Stimulated activated CD8-positive, alpha-beta memory T cell treated with anti-CD3 and anti-CD28 coated beads, Interleukin-2, amount 100 ng/mL, for 1 hour (primary cell): ENCODE measurements around the gene GRID2.
"Not testable (repeated sequence)": the region's sequence is repeated elsewhere in the genome, so short reads cannot be mapped to it uniquely, and the experiment has no call there.

Experiments used
- DNase-seq, 2 donors: peaks; one replicate each; pipeline ENCODE4 v3.0.0-alpha.2; 2020; ENCODE audit warnings: low read depth in 2 of 2

Gene GRID2

DNA sequence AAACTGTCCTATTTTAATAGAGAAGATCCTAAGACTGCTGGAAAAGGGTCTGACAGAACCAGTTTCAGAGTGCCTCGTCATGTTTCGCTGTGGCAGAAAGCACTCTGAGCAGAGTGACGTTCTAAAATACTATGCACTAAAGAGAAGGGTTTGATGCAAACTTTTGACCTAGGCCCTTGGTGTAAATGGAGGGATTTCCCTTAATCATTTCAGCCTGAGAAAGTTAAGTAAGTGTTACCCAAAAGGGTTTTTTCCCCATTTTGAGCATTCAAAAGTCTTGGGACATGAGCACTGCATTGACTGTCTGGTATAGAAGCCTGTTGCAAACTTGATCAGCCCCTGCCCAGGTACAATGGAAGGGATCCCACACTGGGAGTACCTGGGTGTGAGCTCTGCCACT, 1367.3 kb downstream of the GRID2 start:
- no peak for DNase-seq

DNA sequence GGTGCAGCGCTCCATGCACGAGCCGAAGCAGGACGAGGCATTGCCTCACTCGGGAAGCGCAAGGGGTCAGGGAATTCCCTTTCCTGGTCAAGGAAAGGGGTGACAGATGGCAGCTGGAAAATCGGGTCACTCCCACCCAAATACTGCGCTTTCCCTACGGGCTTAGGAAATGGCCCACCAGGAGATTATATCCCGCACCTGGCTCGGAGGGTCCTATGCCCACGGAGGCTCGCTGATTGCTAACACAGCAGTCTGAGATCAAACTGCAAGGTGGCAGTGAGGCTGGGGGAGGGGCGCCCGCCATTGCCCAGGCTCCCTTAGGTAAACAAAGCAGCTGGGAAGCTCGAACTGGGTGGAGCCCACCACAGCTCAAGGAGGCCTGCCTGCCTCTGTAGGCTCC, 1373.2 kb downstream of the GRID2 start:
- not testable (repeated sequence) for DNase-seq

DNA sequence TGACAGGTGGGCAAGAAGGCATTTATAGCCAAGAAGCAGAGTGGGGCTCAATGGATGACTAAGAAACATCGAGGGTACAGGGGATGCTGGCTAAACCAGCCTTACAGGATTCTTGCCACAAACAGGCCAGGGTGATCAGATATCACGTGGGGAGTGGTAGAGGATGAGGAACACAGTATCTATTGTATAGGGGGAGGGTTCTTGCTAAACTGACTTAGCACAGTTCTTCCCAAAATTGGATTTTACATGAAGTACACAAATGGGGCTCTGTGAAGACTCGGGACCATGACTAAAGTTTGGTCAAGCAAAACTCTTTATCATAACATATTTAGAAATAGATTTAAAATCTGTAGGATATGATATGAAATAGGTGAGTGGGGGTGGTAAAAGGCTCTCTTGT, 1380.8 kb downstream of the GRID2 start:
- DNase-seq: no peak

DNA sequence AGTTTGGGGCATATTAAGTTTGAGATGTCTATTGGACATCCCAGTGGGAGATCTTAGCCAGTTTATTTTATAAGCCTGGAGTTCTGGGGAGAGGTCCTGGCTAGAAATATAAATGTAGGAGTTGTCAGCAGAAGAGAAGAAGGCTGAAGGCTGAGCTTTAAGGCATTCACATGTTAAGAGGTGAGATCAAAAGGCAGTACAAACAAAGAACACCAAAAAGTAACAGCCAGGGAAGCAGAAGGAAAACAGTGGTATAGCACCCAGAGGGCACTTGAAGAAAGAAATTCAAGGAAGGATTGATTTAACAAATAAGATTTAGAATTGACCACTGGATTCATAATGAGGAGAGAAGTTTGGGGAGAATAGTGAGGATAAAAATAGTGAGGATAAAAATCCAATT, 1383.5 kb downstream of the GRID2 start:
- no peak for DNase-seq

GRCh38 chr4:93688978-93689377, 1385.2 kb downstream of the GRID2 start:
- no peak for DNase-seq

DNA sequence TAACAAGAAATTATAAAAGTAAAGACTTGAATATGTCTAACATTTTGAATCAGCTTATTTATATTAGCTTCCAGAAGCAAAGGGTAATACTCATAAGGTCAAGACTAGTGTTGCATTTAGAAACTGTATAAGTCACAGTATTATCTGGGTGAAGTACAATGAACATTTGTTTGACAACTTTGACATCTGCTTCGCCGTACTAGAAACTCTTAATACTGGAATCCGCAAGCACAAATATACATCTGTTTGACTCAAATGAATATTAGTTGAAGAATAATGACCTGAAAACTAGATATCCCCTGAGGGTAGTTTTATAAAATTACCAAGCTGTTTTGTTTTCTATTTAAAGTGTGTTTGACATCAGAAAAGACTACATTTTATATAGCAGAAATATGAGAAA, 1389.4 kb downstream of the GRID2 start:
- no peak for DNase-seq

DNA sequence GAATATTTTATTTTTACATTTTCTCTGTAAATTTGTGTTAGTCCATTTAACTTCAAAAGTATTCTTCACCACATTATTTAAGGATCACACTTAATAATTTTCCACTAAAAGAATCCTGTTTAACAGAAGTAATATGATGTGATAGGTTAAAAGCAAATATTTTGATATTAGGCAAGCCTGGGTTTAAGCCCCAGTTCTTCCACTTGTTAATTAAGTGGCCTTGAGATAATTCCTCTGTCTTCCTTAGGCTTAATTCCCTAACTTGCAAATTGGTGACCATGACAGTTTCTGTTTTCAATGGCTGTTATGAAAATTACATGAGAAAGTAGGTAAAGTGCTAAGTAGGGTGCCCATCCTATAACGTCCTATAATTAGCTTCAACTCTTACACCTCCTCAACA, 1394.9 kb downstream of the GRID2 start:
- no peak for DNase-seq

GRCh38 chr4:93700571-93700970, 1396.8 kb downstream of the GRID2 start:
- no peak for DNase-seq

- DNase-seq: no peak
Measured at GRCh38 chr4:93710101-93710846, 1406.5 kb downstream of the GRID2 start.

- DNase-seq: no peak
Measured at GRCh38 chr4:93710847-93711430, 1407.2 kb downstream of the GRID2 start.

DNA sequence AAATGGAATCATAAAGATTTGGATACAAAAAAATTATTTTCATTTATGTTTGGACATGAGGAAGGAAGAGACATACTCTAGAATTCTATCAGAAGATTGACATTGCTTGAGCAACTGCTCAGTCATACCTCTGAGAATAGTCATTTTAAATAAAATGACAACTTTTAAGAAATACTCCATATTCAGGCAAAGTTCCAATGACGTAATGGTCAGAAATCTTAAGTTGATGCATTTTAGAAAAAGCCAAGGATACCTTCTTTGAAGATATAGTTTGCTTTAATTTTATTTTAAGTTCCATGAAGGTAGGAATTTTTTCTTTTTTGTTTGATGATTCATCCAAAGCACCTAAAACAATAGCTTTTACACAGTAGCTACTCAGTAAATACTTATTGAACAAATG, 1414.5 kb downstream of the GRID2 start:
- DNase-seq: no peak

GRCh38 chr4:93719552-93719951, 1415.8 kb downstream of the GRID2 start:
- DNase-seq: no peak

- DNase-seq: no peak
Measured at GRCh38 chr4:93722446-93722845, 1418.7 kb downstream of the GRID2 start.

DNA sequence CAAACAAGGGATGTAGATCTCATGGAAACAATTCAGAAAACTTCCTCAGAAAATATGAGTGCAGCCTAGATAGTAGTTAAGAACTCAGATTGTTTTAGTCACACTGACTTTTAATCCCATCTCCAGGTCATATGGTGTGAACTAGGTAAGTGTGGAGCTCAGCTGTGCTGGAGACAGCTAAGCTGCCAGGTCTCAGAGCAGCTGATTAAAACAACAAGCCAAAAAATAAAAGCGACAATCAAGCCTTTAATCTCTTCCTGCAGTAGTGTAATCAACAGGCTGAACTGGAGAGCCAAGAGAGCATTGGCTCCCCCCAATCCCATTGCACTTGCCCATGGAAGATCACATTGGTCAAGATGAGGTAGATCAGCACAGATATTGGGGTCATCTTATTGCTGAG, 1426.5 kb downstream of the GRID2 start:
- no peak for DNase-seq

DNA sequence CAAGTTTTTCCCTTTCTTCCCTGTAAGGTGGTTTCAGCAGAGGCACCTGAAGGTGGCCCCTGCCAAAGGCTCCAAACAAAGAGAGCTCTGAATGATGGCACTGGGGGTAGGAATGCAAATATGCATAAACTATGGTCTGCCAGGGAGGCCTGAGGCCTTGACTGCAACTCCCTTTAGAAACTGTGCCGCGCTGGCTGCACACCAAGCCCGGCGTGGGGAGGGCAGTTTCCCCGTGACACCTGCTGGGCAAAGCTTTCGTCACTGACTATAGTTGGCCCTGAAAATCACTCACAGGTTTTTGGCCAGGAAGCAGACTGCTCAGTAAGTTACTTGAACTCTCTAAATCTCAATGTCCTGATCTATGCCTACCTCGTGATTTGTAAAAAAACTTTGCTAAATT, 1427.0 kb downstream of the GRID2 start:
- DNase-seq: no peak

DNA sequence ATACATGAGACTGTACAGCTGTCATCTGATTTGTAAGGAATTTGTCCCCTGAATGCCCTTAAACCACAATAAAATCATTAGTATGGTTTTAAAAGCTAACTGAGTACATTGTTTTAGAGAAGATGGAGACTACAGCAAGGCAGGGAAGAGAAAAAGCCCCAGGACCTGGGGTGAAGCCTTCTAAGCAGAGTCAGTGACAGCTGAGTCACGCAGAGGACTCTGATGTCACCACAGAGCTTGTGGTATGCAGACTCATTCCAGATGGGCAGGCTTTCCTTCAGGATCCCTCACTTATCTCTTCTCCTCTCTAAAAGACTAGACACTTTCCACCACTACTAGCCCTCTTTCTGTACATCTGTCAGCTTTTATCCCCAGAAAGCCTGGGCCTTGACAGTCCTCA, 1427.7 kb downstream of the GRID2 start:
- DNase-seq: no peak

GRCh38 chr4:93732509-93732908, 1428.7 kb downstream of the GRID2 start:
- DNase-seq: no peak

- no peak for DNase-seq
Measured at GRCh38 chr4:93740890-93741289, 1437.1 kb downstream of the GRID2 start.

- DNase-seq: no peak
Measured at GRCh38 chr4:93743022-93743421, 1439.3 kb downstream of the GRID2 start.

DNA sequence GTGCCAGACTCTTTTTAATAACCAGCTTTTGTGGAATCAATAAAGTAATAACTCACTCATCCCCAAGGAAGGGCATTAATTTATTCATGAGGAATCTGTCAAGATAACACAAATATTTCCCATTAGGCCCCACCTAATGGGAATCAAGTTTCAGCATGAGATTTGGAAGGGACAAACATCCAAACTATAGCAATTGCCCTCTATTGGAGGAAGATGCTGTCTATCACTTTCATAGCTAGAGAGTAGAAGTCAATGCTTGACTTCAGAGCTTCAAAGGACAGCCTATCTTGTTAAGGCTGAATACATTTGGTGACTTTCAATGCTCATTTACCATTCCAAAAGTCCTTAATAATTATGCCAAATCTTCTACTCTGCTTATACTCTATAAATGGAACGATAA, 1439.9 kb downstream of the GRID2 start:
- DNase-seq: no peak

DNA sequence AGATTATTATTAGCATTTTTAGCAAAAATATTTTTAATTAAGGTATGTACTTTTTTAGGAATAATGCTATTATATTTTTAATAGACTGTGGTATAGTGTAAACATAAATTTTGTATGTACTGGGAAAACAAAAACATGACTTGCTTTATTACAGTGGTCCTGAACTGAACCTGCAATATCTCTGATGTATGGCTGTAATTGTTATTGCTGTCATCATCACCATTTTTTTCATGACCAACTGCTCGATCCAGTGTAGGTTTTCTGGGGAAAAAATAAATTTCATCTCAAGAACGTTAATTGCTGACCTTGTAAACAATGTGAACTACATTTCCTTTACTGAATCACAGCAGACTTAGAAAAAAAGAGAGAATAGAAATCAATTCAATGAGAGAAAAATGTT, 1441.2 kb downstream of the GRID2 start:
- DNase-seq: no peak

DNA sequence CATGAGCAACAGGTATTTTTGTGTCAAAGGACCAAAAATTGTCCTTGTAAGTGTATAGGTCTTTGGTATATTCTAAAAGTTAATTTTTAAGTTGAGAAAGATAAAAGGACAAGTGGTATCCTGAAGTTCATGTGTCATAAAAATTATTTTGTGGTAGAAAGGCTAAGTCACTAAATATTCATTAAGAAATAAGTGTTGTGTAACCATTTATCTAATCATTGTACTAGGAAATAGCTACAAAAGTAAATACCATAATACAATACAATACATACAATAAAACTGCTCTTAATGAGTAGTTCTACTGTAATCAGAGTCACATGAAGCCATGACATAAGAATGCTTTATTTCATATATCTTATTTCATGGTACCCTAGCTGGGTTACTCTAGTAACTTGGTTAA, 1442.3 kb downstream of the GRID2 start:
- no peak for DNase-seq

- DNase-seq: no peak
Measured at GRCh38 chr4:93747220-93747619, 1443.5 kb downstream of the GRID2 start.
